Measurements from ENCODE around the gene FAM83D. TPM values are rescaled to one million over a fixed set of nuclear protein-coding genes. Genes with fewer than 3 reads are reported as not detected.

The FAM83D gene
- total RNA-seq, 1 experiment from 2014 or later: 48.1 TPM

DNA sequence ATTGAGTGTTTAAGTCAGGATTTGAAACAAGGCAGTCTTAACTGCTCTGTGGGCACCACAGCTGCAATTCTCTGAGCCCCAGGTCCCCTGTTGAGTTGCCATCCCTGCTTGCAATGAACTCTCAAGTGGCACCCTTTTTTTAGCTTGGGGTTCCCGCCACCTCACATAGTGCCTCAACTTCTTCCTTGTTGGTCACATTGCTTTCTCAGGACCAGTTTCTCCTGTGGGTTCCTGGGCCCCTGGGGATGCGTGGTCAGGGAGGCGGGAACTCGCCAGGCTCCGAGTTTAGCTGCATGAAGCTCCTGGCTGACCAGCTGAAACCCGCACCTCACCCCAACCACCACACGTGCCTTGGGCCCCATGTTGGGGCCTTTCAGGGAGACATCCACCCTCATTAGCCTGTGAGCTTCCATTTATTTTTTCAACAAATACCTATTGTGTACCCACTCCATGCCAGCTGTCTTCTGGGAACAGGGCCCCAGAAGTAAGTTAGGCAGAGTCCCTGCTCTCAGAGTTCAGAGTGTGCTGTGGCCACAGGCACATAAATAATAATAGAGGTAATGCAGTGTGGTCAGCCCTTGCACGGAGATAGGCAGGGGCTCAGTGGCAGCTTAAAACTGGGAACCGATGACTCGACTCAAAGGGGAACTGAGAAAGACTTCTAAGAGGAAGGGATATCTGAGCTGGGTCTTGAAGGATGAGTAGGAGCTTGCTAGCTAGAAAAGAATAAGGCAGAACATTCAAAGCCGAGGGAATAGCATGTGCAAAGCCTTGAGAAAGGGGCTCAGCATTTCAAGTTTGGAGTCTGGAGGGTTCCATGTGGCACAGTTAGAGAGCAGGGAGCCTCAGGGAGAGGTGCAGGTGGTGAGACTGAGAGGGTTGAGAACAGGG lies 33.9 kb upstream of the FAM83D start:
- H3K18ac ChIP-seq (ENCODE audit: insufficient read length, low read depth, low read length): no peak overlapping the region
- no peak overlapping the region for H3K14ac ChIP-seq (ENCODE audit: insufficient read depth, low read length)
- no peak overlapping the region for H2AK5ac ChIP-seq (ENCODE audit: insufficient read length, low read length)
- H3K27me3 Mint-ChIP-seq (ENCODE audit: low read depth): peaks cover 1% of the 10 kb centered on the region; the same call in 1 of the 2 replicates
- no peak overlapping the region for H2BK15ac ChIP-seq (ENCODE audit: low read depth, low read length)
- H3K27ac ChIP-seq (ENCODE audit: insufficient read length, low read depth, low read length): no peak overlapping the region
- DNase-seq: no peak
- no peak overlapping the region for H2BK20ac ChIP-seq (ENCODE audit: low read depth, low read length, poor library complexity, severe bottlenecking)
- no peaks in the 10 kb centered on the region for H4K20me1 ChIP-seq (ENCODE audit: control insufficient read depth, insufficient read depth, insufficient read length)
- no peak overlapping the region for H2AFZ ChIP-seq (ENCODE audit: low read length)
- H3K56ac ChIP-seq (ENCODE audit: insufficient read length, low read depth, low read length): no peak overlapping the region
- H3K4me1 Mint-ChIP-seq: peaks cover 18 to 19% of the 10 kb centered on the region in 2 experiments
- no peaks in the 10 kb centered on the region for H3K27me3 ChIP-seq (ENCODE audit: insufficient read depth, low read length)
- no peak overlapping the region for H4K8ac ChIP-seq (replicated peaks; ENCODE audit: insufficient read length, low read depth, low read length)
- H3K23me2 ChIP-seq (ENCODE audit: insufficient read length, low read depth, low read length, poor library complexity, severe bottlenecking): peaks cover 5% of the 10 kb centered on the region
- H4K91ac ChIP-seq (ENCODE audit: insufficient read length, low read depth, low read length): no peak overlapping the region
- no peak overlapping the region for H3K4ac ChIP-seq (ENCODE audit: low read depth, low read length)
- H3T11ph ChIP-seq (ENCODE audit: low read length): no peak overlapping the region
- no peaks in the 10 kb centered on the region for H3K79me2 ChIP-seq (ENCODE audit: insufficient read depth, low read length)
- no CpG with 5 or more reads among the region's 11 CpGs for WGBS (ENCODE audit: extremely low coverage, insufficient read length, low lambda C conversion rate)
- no peak for TF ChIP-seq CTCF (conservative IDR thresholded peaks at IDR 0.05)
- H3K36me3 Mint-ChIP-seq (ENCODE audit: insufficient read depth in 1 of 3, low read depth in 3 of 3): no peaks in the 10 kb centered on the region; a peak in 1 of 7 replicates
- no peak overlapping the region for H3K9ac ChIP-seq (ENCODE audit: extremely low read depth, insufficient read length, low read length)
- H2BK12ac ChIP-seq (ENCODE audit: insufficient read length, low read depth, low read length): no peak overlapping the region
- H3K4me3 Mint-ChIP-seq: no peak overlapping the region
- H3K27ac Mint-ChIP-seq: peak overlapping the region in 1 of 3 experiments; percentile 18; a peak in 1 of 7 replicates
- no peak overlapping the region for H3K4me2 ChIP-seq (ENCODE audit: insufficient read depth, insufficient read length, low read length)
- no peak overlapping the region for H2BK120ac ChIP-seq (ENCODE audit: low read depth, low read length, poor library complexity, severe bottlenecking)
- no peak overlapping the region for H3K23ac ChIP-seq (ENCODE audit: insufficient read length, low read depth, low read length)
- no peak overlapping the region for H2BK5ac ChIP-seq (ENCODE audit: insufficient read length, low read length)
- H3K9me3 ChIP-seq (ENCODE audit: control insufficient read depth, low read depth, low read length): no peaks in the 10 kb centered on the region
- H3K4me1 ChIP-seq (ENCODE audit: insufficient read depth, low read length): peaks cover 3% of the 10 kb centered on the region; the same call in 1 of the 2 replicates
- no peak overlapping the region for H4K5ac ChIP-seq (ENCODE audit: insufficient read length, low read depth, low read length)
- H3K79me1 ChIP-seq (ENCODE audit: insufficient read depth, low read depth, low read length, poor library complexity, severe bottlenecking): no peaks in the 10 kb centered on the region
- no peaks in the 10 kb centered on the region for H3K9me3 Mint-ChIP-seq
